DMS79 (cell line): Measurements from ENCODE around the gene ZNHIT1.
"Not testable (repeated sequence)": the region's sequence is repeated elsewhere in the genome, so short reads cannot be mapped to it uniquely, and the experiment has no call there.

Experiments used
- DNase-seq: peaks from one replicate; lab custom pipeline; 2025; lab: John Stamatoyannopoulos, UW

Gene ZNHIT1

DNA sequence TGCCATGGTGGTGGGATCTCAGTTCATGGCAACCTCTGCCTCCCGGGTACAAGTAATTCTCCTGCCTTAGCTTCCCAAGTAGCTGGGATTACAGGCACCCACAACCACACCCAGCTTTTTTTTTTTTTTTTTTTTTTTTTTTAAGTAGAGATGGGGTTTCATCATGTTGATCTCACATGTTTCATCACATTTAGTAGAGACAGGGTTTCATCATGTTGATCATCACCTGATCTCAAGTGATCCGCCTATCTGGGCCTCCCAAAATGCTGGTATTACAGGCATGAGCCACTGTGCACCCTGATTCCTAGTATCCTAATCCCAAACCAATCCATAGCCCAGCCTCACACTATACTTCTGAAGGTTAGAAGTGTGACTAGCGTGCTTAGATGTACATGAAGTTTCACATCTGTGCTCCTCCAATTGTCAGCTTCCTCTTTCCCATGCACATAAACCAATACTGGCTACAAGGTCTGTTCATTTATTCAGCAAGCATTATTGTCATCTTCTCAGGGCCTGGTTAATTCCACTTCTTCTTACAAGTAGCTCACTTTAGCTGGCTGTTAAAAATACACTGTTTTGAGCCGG lies 31.0 kb upstream of the ZNHIT1 start:
- no peak for DNase-seq

GRCh38 chr7:101189109-101189508 lies 28.9 kb upstream of the ZNHIT1 start:
- DNase-seq, result no peak

GRCh38 chr7:101195884-101196283 lies 22.1 kb upstream of the ZNHIT1 start:
- DNase-seq, result no peak

DNA sequence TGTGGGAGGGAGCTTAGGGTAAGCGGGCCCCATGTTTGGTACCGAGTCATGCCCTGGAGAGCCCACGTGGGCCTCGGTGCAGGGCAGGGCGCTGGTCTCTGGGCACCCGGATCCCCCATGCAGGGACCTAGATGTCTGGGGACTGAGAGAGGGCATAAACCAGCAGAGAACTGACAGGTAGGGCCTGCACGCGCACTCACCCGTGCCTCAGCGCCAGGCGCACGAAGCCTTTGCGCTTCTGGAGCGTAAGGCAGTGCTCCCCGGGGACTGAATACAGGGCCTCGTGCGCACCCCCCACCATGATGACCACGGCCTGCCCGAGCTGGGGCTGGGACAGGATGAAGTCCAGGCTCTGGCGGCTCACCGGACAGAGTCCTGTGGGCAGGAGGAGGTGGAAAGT lies 20.0 kb upstream of the ZNHIT1 start:
- no peak for DNase-seq

DNA sequence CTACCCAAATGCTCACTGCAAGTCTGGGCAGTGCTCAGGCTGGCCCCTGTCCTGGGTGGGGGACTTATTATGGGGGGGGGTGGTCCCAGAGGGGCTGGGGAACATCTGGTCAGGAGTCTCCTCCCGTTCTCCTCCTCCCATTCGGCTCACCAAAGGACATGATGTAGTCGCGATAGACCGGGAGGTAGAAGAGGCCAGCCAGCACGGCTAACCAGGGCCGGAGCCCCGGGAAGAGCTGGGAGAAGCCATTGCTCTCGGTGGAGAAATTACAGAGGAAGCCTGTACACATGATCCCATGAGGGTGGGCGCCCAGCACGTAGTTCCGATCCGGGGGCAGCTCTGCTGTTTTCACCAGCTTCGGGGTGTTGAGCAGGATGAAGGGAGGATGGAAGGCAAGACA lies 19.5 kb upstream of the ZNHIT1 start:
- DNase-seq, result no peak

GRCh38 chr7:101199522-101199921 lies 18.4 kb upstream of the ZNHIT1 start:
- DNase-seq, result not testable (repeated sequence)

- DNase-seq, result no peak
These were observed 17.5 kb upstream of the ZNHIT1 start for GRCh38 chr7:101200504-101200861.

DNA sequence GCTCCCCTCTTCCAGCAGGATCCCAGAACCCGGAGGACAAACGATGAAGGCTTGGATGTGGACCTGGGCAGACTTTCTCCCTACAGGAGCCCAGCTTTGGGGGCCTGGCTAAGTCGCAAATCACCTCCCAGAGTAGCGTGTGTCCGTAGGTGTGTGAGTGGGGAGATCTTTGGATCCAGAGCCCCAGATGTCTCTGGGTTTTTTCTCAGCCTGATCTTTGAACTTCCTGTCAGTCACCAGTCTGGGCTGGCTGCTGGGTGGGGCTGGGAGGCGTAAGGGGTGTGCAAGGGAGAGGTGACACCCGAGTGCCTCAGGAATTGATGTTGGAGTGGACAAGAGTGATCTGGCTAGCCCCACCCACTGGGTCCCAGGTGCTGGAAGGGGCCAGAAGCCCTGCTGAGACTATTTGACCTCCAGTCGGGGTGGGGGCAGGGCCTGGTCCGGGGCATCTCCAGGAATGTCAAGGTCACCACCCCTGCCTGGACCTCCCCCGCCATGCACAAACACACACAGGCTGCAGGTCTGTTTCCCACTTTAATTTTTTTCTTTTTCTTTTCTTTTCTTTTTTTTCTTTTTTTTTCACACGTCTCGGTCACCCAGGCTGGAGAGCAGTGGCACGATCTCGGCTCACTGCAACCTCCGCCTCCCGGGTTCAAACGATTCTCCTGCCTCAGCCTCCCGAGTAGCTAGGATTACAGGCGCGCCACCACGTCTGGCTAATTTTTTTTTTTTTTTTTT lies 16.9 kb upstream of the ZNHIT1 start, which contains the start of gene MOGAT3:
Gene MOGAT3, minus strand, starts transcription at position 175 of the 738 bp plus-strand sequence. CDS start 182 bp downstream, outside the sequence.
- no peak for DNase-seq

GRCh38 chr7:101201695-101202602 lies 16.0 kb upstream of the ZNHIT1 start:
- DNase-seq, result no peak

GRCh38 chr7:101202603-101202918 lies 15.4 kb upstream of the ZNHIT1 start:
- DNase-seq, result no peak

DNA sequence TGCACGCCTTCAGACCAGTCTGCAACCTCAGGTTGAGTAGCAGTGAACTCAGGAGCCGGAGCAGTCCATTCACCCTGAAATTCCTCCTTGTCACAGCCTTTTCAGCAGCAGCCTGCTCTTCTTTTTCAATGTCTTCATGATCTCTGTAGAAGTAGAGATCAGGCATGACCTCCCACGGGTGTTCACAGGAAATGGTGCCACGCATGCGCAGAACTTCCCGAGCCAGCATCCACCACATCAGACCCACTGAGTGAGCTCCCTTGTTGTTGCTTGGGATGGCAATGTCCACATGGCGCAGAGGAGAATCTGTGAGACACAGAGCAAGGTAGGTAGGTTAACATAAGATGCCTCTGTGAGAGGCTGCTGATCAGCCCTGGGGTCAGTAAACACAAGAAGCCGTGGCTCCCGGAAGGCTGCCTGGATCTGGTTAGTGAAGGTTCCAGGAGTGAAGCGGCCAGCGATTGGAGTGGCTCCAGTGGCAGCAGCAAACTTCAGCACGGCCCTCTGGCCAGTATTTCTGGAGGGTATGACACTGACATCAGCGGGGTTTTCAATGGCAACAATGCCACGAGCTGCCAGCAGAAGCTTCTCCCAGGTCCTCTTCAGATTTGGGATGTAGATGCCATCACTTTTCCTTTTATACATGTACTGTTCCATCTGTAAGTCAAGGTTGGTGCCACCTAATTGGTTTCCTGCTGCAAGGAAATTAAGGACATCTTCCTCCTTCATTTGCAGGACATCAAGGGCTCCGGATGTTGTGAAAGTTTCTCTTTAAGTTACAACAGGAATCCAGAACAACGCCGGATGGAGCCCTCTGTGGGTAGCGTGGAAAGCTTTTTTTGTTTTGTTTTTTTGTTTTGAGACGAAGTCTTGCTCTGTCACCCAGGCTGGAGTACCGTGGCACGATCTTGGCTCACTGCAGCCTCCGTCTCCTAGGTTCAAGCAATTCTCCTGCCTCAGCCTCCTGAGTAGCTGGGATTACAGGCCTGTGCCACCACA lies 13.9 kb upstream of the ZNHIT1 start:
- not testable (repeated sequence) for DNase-seq

DNA sequence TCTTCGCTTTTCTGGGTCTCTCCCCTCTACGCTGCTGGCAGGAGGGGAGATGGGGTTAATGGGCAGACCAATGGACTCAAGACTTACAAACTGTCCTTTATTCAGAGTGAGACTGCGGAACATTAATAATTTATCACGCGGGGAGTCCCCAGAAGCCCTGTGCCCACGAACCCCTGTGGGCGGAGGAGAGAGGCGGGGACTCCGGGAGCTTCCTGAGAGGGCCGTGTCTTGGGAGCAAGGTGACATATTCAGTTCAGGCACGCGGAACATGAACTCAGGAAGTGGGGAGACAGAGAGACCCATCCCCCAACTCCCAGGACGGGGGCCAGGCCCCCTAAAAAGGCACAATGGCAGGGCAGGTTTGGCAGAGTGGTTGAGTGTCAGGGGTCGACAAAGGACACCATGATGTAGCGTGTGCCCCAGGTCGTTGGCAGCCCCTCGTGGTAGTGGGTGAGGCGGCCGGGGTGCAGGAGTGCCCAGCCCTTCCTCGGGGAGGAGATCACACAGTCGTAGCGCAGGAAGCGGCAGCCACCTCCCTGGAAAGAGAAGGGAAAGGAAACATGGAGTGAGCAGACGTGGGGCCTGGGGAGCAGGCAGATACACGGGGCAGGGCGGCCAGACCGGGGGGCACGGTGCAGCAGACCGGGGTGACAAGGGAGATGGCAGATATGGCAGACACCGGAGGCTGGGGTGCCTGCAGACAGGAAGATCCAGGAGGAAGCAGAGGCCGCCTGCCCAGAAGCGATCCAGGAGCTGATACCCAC lies 11.9 kb upstream of the ZNHIT1 start:
- no peak for DNase-seq

DNA sequence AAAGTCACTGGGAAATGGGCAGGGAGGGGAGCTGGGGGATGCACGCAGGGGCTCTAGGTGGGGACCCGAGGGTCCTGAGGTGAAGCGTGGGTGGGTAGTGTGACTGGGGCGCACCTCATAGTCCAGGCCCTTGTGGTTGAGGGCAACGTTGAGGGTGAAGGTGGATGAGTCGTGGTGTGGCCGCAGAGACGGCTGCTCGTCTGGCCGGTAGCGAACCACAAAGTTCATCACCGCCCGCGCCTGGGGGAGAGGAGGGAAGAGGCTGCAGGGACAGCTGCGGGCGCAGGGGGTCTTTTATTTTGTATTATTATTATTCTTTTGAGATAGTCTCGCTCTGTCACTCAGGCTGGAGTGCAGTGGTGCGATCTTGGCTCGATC lies 11.3 kb upstream of the ZNHIT1 start:
- no peak for DNase-seq

GRCh38 chr7:101207459-101207858 lies 10.5 kb upstream of the ZNHIT1 start:
- DNase-seq, result no peak

DNA sequence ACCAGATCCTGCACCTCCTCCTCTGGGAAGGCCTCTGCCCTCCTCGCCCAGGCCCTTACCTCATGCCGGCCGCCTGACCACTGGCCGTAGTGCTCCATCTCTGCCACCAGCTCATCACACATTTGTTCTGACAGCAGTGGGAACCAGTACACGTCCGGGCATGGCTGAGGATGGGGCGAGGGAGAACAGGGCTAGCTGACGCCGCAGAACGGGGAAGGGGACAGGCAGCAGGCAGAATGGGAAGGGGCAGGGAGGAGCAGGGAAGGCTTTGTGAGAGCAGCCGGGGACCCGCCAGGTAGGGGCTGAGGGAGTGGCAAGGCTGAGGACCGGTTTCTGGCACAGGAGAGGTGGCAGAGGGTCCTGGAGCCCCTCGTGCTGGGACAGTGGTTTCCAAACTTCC lies 9.2 kb upstream of the ZNHIT1 start:
- no peak for DNase-seq

GRCh38 chr7:101210143-101210542 lies 7.8 kb upstream of the ZNHIT1 start:
- no peak for DNase-seq

DNA sequence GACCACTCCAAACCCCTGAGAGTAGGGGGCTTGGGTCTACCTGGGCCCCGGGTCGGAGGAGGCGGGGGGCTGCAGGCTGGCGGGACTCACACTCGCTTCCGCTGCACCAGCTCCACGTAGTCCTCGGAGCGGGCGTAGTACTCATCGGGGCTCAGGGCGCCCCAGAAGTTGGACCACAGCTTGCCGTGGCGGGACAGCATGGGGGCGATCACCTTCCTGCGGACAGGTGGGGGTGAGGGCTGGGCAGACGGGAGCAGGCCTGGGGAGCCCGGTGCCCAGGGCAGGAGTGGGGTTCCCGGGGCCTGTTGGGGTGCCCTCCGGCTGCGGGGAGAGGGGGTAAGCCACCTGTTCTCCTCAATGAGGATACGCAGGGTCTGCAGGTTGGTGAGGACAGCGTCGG lies 6.5 kb upstream of the ZNHIT1 start:
- DNase-seq, result no peak

DNA sequence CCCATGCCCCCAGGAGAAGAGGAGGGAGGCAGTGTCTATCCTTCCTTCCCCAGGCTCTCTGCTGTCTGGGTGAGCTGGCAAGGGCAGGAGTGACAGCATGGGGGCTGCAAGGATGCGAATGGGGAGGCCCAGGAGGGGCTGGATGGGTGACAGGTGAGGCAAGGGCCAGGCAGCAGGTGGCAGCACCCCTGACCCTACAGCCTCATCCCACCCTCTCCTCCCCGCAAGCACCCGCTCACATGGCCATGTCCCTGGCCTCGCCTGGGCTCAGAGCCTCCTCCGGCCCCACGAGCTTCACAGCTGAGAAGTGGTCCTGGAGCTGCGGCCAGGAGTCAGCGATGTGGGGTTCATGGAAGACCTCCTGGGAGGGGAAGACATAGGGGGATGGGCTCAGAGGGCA lies 6.0 kb upstream of the ZNHIT1 start:
- no peak for DNase-seq

GRCh38 chr7:101216001-101216859 lies 1.7 kb upstream of the ZNHIT1 start:
- DNase-seq, result no peak

DNA sequence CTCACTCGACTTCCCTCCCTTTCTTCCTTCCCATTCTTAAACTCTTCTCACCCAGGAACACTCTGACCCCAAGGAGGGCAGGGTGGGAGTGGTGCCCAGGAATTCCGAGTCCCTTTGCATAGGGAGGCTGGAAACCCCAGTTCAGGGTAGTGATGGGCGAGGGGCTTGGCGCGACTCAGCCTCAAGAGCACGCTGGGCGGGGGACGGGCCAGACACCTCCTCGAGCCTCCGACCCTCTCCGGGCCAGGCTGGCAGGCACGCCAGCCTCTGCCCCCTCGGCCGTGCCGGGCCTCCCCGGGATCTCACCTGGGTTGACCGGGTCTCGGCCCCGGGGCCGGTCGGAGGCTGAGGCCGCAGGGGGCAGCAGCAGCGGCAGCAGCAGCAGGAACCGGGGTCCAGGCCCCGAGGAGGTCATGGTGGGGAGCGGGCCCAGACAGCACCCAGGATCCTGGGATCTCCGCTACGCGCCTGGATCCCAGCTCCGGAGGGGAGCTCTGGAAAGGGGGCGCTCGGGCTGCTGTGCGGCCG lies 1.0 kb upstream of the ZNHIT1 start:
- DNase-seq, result no peak
